Cardiac atrium fibroblast (primary cell): ENCODE data around the gene TTC3. TPM values are rescaled to one million over a fixed set of nuclear protein-coding genes. Genes with fewer than 3 reads are reported as not detected.

Source experiments
- total RNA-seq: library from RNA; depleted of rRNA; stranded (reverse); fragments of >200 nt; gene quantifications from 2 replicates; pipeline ENCODE4 v1.2.3, GENCODE V29; 2015

The TTC3 gene, protein sequence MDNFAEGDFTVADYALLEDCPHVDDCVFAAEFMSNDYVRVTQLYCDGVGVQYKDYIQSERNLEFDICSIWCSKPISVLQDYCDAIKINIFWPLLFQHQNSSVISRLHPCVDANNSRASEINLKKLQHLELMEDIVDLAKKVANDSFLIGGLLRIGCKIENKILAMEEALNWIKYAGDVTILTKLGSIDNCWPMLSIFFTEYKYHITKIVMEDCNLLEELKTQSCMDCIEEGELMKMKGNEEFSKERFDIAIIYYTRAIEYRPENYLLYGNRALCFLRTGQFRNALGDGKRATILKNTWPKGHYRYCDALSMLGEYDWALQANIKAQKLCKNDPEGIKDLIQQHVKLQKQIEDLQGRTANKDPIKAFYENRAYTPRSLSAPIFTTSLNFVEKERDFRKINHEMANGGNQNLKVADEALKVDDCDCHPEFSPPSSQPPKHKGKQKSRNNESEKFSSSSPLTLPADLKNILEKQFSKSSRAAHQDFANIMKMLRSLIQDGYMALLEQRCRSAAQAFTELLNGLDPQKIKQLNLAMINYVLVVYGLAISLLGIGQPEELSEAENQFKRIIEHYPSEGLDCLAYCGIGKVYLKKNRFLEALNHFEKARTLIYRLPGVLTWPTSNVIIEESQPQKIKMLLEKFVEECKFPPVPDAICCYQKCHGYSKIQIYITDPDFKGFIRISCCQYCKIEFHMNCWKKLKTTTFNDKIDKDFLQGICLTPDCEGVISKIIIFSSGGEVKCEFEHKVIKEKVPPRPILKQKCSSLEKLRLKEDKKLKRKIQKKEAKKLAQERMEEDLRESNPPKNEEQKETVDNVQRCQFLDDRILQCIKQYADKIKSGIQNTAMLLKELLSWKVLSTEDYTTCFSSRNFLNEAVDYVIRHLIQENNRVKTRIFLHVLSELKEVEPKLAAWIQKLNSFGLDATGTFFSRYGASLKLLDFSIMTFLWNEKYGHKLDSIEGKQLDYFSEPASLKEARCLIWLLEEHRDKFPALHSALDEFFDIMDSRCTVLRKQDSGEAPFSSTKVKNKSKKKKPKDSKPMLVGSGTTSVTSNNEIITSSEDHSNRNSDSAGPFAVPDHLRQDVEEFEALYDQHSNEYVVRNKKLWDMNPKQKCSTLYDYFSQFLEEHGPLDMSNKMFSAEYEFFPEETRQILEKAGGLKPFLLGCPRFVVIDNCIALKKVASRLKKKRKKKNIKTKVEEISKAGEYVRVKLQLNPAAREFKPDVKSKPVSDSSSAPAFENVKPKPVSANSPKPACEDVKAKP (N-terminal part only)
- total RNA-seq, result 129 and 149 TPM in 2 replicates

DNA sequence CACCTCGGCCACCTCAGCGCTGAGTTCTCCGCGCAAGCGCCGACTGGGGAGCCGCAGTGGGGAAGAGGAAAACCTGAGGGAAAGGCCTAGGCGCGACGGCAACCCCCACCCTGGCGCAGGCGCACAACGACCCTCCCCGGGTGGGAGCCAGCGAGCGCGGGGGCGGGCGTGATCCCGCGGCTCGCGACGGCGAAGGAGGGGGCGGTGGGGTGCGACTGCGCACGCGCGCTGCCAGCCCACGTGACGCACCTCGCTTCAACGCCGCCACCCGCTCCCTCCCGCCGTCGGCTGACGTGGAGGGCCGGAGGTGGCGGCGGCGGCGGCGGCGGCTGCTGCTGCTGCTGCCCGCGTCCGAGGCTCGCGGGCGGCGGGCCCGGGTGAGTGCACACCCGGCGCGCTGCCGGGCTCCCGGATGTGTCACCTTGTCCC, at the start of gene TTC3, which contains the start of gene PIGP:
Gene TTC3, plus strand, starts transcription at position 267 of the 429 bp plus-strand sequence. CDS start 14,004 bp downstream, outside the sequence.
Gene PIGP, minus strand, starts transcription at position 84 of the 429 bp plus-strand sequence. CDS start 556 bp downstream, outside the sequence.

Other genes with a start within 250 kb of the TTC3 start
- gene HLCS, start 106.6 kb upstream of the TTC3 start, total RNA-seq, result 11.0 and 16.8 TPM in 2 replicates
- gene RIPPLY3, start 66.6 kb upstream of the TTC3 start, total RNA-seq, result not detected in 2 replicates
- 8.1 and 10.0 TPM in 2 replicates for gene PIGP, start 183 bp upstream of the TTC3 start, total RNA-seq
- gene VPS26C, start 194.1 kb downstream of the TTC3 start, total RNA-seq, result 52.2 and 53.4 TPM in 2 replicates